H54 (cell line): ENCODE data around the gene WFS1.

Experiments used
- DNase-seq: peaks from one replicate; pipeline ENCODE4 v3.0.0; 2011; ENCODE audit warnings: low spot score, mixed read lengths; ENCODE audit not compliant: insufficient read length
- FAIRE-seq: peaks from 3 replicates; lab custom pipeline; 2011; peaks lifted over from hg19 to GRCh38; lab: Jason Lieb, UNC
- POLR2A ChIP-seq: IDR thresholded peaks from 2 replicates; pipeline ENCODE4 v1.6.1; 2011; ENCODE audit warnings: low read depth, mild to moderate bottlenecking, low read length

WFS1 gene

DNA sequence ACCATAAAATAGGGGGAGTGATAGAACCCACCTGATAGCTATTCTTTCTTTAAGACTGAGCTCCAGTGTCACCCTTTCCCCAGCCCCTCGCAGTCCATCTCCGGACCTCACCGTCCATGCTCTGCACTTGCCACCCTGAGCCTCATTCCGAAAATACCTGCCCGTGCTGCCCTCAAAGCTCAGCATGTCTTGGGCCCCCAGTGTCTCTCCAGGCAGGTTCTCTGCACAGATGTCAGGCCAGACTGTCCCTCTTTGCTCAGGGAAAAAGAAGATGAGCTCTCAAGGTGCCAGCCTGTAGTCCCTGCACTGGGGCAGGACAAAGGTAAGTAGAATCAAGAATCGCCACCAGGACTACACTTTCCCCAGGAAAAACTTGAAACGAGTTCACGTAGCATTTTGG, 9.8 kb upstream of the WFS1 start:
- no peak for TF ChIP-seq POLR2A
- FAIRE-seq = no peak

DNA sequence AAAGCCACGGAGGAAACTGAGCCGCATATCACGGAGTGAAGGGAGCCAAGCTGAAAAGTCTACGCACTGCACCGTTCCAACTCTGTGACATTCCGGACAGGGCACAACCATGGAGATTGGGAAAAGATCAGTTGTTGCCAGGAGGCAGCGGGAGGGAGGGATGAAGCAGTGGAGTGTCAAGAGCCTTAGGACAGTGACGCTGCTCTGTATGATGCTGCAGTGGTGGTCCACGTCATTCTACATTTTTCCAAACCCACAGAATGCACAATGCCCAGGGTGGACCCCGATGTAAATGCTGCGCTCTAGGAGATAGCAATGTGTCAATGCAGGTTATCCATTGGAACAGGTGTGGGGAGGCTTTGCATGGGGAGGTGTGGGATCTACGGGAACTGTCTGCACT, 7.5 kb upstream of the WFS1 start:
- DNase-seq (no peak), FAIRE-seq (no peak)
- no peak for TF ChIP-seq POLR2A

More for the DNA sequence above, 9.8 kb upstream of the WFS1 start:
- DNase-seq = no peak

DNA sequence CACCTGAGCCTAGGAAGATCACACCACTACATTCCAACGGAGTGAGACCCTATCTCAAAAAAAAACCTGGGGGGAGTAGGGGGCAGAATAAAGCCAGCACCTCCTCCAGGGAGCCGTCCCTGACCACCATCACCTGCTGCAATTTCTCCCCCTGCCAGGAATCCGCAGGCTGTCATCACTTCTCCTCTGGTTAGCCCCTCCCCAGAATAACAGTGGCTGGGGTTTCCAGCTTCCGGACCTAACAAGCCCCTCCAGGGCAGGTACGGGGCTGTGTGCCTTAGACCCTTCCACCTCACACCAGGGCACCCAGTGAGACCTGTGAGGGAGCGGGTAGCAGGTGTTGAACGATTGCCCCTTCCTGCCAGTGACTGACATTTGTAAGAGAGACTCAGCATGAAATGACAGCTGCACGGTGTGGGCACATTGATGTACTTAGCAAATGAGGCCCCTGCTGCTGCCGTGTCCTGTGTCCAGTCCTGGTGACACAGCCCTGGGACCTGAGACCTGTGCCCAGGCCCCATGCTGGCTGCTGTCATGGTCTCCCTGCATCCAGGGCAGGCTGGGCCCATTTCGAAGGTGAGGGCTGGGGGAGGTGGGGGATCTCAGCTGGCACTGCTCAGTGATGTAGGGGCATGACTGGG, 6.7 kb upstream of the WFS1 start:
- TF ChIP-seq POLR2A = no peak
- DNase-seq = no peak
- no peak for FAIRE-seq

DNA sequence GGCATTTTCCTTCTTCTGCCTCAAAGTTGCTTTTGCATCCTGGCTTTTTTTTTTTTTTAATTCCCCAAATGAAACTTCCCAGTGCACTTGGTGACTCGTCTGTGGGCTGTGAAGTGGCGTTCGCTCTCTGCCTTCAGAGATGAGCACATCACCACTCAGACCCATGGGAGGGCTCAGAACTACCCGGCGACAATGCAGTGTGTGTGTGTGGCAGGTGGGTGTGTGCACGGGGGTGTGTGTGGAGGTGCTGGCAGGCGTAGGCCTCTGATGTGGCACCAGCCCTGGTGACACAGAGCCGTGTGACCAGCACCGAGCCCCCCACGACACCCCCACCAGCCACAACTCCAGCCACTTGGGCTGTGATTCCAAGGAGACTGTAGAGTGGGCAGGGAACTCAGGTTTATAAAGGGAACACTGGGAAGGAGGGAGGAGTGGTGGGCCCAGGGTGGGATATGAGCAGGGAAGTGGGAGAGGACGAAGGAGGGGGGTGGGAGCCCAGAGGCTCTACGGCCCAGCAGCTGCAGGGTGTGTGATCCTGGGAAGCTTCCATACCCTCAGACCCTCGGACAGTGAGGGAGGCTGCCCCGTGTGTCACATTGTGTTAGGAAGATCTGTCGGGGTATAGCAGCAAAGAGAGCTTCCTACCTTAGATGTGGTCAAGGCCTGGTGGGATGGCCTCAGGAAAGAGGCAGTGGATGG, 6.0 kb upstream of the WFS1 start:
- DNase-seq (no peak), FAIRE-seq (no peak)
- TF ChIP-seq POLR2A = no peak

DNA sequence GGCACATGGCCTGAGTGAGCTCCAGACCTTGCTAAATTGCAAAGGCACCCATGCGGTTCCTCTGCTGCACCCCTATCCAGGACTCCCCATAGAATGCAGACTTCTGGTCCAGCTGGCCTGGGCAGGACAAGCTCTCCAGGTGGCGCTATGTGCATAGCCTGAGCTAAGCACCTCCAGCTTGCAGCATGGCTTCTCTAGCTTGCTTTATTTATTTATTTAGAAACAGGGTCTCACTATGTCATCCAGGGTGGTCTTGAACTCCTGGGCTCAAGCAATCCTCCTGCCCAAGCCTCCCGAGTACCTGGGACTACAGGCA, 5.5 kb upstream of the WFS1 start:
- FAIRE-seq (no peak), DNase-seq (peak; percentile 49)
- no peak for TF ChIP-seq POLR2A

DNA sequence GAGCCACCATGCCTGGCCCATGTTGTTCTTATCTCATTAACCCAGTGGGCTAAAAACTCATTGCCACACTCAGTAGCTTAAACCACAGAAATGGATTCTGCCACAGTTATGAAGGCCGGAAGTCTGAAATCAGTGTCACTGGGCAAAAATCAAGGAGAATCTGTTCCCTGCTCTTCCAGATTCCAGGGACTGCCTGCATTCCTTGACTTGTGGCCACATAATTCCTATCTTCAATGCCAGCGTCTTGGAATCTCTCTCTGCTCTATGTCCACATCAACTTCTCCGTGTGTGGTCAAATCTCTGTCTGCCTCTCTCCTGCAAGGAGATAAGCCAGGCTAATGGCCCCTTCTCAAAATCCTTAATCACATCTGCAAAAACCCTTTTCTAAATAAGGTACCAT, 4.1 kb upstream of the WFS1 start:
- DNase-seq (no peak), FAIRE-seq (no peak)
- TF ChIP-seq POLR2A = no peak

DNA sequence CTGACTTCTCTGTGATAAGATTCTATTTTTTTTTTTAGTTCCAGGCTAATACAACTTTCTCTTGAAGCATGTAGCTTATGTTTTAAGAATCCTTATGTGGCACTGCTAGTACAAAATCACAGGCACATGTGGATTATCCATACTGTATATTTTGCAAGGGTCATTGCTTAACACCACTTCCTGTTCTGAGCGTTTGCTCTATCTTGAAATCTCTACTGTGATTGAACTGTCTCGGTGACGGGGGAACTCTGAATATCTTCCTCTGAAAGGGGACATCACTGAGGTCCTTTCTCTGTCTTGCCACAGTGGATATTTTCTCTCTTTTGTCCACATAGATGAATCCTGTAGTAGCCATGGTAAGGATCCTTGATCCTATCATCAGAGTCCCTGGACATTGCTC, 2.1 kb upstream of the WFS1 start:
- TF ChIP-seq POLR2A = no peak
- FAIRE-seq = no peak
- DNase-seq = no peak

DNA sequence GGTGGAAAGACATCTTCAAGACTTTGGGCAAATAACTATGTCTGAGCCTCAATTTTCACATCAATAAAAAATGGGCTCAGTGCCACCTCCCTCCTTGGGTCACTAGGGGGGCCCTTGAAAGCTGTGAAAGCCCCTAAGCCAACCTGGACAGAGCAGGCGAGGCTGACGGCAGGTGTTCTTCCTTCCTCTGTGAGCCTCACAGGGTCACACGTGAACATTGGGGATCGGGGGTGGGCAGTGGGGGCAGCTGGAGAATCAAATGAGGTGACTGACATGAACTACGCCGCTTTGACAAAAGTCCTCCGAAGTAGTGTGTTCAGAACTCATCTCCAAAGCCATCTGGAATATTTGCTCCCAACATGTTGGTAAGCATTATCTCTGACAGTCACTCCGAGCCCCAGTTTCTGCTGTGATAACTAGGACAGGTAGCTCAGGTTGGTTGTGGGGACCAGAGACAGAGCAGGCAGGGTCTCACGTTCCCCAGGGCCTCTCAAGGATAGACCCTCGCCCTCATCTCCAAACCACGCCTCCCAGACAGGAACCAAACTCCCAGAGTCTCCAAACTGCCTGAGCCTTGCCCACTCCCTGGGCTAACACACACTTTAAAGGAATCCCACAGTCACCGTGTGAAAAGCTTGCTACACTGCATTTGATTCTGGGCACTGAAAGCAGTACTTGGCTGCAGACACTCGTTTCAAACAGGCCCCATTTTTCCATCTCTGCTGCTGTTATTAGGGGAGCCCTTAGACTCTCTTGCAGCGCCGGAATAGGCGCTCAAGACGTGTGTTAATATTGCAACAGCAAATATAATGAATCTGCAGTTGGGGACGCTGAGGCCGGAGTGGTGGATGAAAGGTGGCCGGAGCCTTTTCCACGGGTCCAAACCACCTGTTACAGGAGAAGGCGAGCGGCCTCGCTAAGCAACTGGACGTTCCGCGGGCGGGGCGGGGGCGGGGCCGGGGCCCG, 717 bp upstream of the WFS1 start:
- no peak for TF ChIP-seq POLR2A
- DNase-seq (no peak), FAIRE-seq (no peak)

DNA sequence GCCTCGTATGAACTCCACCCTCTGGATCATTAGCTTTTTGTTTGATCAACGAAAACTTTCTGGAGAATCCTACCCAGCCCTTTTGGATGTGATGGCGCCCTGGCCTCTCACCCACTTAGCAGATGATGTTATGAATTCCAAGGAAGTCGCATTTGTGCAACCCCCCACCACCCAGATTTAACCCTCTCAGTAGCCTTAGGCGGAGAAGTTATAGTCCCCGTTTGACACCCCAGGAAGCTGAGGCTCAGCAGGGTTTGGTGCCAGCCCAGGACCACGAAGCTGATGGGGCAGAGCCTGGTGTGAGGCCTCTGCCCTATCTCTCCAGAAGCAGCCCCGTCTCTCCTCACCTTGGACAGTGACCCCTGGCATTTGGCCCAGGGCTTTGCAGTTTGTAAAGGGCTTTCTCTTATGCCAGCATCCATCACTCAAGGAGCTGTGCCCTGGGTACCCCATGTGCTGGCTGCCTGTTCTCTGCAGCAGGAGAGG, 1.0 kb downstream of the WFS1 start:
- no peak for FAIRE-seq
- TF ChIP-seq POLR2A = no peak
- peak; percentile 67 for DNase-seq

DNA sequence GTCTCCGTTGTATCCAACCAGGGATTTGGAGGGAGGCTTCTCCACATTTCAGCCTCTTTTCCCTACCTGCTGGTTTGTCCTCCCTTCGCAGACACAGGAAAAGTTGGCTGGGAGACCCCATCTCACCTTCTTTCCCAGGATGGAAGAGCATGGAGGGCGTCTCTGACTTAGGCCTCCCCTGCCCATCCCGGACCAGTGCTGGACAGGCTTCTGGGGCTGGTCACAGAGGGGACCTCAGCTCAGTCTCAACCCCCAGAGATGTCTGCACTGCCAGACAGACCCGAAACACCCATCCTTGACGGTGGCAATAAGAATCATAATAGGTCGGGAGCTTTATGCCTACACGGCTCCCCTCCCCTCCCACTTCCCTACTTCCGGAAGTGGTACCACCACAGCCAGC, 1.6 kb downstream of the WFS1 start:
- DNase-seq (no peak), FAIRE-seq (no peak)
- TF ChIP-seq POLR2A = no peak

DNA sequence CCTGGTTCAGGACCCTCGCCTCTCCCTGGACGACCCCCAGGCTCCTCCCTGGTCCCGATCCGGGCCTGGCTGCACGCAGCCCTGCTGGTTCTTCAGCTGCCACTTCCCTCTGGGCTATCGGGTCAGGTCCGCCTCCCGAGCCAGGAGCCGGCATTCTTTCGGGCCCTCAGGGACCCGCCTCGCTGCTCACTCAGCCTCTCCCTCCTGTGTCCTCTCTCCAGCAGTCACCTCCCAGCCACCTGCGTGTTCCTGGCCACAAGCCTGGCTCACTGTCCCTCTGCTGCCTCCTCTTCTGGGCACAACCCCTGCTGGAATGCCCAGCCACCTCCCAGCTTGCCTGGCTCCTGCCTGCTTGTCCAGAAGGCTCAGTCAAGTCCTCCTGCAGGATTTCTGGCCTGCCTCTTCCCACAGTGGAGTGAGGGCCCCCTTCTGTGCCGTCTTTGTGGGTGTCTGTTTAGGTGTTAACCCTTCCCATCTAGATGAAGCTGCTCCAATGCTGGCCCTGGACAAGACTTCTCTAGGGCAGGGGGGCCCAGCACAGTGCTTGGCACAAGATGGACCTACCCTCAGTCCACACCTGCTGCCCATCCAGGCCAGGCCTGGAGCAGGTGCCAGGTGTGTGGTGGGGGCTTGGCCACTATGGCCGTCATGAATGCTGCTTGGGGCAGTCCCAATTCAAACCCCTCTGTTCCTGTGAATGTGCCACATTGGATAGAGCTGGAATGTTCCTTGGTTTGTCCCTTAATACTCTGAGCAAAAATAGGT, 2.2 kb downstream of the WFS1 start:
- no peak for DNase-seq
- FAIRE-seq = no peak

DNA sequence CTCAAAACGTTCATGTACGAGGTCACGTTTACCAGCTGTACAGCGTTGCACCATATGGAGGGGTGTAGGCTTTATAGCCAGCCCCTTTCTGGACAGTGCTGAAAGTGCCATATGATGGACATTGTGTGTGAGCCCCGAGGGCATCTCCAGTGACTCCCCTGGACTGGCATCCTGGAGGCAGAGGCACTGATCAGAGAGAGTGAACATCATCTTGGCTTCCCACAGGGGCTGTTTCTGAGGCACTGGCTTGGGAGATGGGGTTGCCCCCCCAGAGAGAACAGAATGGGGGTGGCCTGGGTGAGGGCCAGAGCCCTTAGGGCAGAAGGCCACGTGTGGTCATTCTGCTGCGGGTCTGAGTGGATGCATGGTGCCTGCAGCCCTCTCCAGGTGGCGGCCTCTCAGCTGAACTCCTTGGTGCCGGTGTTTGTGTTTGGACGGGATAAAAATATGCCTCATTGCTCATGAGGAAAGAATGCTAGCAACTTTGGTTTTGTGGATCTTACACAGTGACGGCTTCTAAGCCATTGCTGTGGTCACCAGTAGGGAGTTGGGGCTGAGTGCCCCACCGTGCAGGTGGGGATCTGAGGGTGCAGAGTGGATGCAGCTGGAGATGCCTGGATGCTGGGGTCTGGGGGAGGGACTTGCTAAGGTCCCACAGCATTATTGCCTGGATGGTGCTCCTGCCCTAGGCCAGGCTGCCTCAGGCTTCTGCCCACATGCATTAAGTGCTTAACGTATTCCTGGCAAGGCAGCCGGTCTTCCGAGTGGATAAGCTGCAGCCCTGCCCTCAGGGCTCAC, 3.4 kb downstream of the WFS1 start:
- TF ChIP-seq POLR2A = no peak
- DNase-seq (peak; percentile 99), FAIRE-seq (peak; percentile 90)

More for the DNA sequence above, 2.2 kb downstream of the WFS1 start:
- TF ChIP-seq POLR2A = no peak

DNA sequence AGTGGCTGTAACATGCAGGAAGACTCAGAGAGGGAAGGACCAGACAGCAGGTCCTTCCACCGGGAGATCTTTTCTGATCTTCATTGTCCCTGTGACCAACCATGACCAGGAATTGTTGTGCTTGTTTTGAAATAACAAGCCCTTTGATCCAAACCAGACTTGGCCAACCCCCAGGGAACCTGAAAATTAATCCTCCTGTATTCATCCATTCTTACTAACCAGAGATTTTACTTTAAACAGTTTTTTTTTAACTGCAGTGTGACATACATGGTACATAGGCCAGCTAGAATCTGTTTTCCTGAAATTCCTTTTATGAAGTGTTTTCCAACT, 4.0 kb downstream of the WFS1 start:
- no peak for DNase-seq
- FAIRE-seq = no peak
- no peak for TF ChIP-seq POLR2A

DNA sequence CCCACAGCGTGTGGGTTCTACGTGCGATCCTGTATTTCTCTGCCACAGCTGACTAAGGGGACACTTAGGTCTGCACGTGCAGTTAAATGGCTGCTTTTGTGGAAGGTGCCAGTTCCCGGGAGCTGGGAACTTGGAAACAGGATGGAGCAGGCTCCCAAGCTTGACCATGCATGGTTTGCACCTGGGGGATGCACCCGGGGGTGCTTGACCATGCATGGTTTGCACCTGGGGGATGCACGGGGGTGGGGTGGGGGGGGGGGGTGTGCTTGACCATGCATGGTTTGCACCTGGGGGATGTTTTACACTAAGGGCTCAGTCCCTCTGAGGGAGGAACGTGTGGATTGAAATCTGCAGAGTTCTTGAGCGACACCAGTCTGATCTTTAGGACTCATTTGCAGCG, 5.7 kb downstream of the WFS1 start:
- no peak for TF ChIP-seq POLR2A
- FAIRE-seq (no peak), DNase-seq (no peak)
